Mesodermal cell (in vitro differentiated cells): ENCODE data around the gene RFNG.

Source experiments
- H3K27ac ChIP-seq: 2 replicates; pipeline ENCODE4 v1.7.0; 2013; ENCODE audit warnings: mild to moderate bottlenecking, low read depth, low read length, moderate library complexity; ENCODE audit not compliant: severe bottlenecking
- H3K36me3 ChIP-seq: 2 replicates; pipeline ENCODE4 v1.7.1; 2013; ENCODE audit warnings: mild to moderate bottlenecking, low read length, moderate library complexity; ENCODE audit not compliant: control insufficient read depth, insufficient read depth
- H3K4me1 ChIP-seq: one replicate; pipeline ENCODE4 v1.7.1; 2013; ENCODE audit warnings: mild to moderate bottlenecking, low read length; ENCODE audit not compliant: insufficient read depth, control insufficient read depth, poor library complexity, severe bottlenecking
- H3K4me3 ChIP-seq: 2 replicates; pipeline ENCODE4 v1.7.0; 2013; ENCODE audit warnings: low read length, control low read depth, mild to moderate bottlenecking; ENCODE audit not compliant: insufficient read depth, poor library complexity, severe bottlenecking; ENCODE audit errors: extremely low read depth
- H3K9me3 ChIP-seq: 2 replicates; pipeline ENCODE4 v1.7.1; 2013; ENCODE audit warnings: mild to moderate bottlenecking, low read length, moderate library complexity; ENCODE audit not compliant: control insufficient read depth
- WGBS, 2 experiments: methylation state at CpG; one replicate each; pipeline ENCODE4 v1.1.5; 2013; ENCODE audit warnings: missing lambda C conversion rate in 2 of 2; ENCODE audit not compliant: insufficient coverage in 2 of 2; 5-methylcytosine and 5-hydroxymethylcytosine counted together

RFNG gene

DNA sequence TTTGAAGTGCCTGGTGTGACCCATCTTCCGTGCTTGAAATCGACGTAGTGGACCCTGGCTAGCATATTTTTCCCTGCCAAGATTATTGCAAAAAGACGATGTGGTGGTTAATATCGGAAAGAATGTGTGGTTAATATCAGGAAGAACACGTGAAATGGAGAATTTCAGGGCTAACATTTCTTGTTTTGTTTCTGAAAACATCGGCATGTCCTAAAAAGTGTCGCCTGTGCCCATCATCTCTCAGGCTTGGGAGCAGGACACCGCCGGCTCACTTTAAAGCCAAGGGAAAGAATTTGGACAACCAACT is 13.8 kb downstream of the RFNG start:
- Histone ChIP-seq H3K27ac (peak overlapping the region; percentile 31), H3K4me1 (peaks cover 10% of the 10 kb centered on the region), H3K9me3 (no peaks in the 10 kb centered on the region), H3K4me3 (peak overlapping the region; percentile 59), H3K36me3 (peaks cover 20% of the 10 kb centered on the region)
- 31 to 37% methylated on average over 8 to 10 of the region's 10 CpGs for WGBS, 2 experiments

GRCh38 chr17:82037092-82037888 is 14.3 kb downstream of the RFNG start, which contains the start of gene DCXR:
TSS of gene DCXR (minus strand) at chr17:82037697. CDS start at chr17:82037682, 15 bp downstream.
- WGBS, 2 experiments: 0 to 1% methylated on average over 64 to 71 of the region's 92 CpGs
- Histone ChIP-seq H3K4me3 (peak within 1 kb of the TSS; percentile 59), H3K9me3 (no peaks in the 10 kb centered on the region)

DNA sequence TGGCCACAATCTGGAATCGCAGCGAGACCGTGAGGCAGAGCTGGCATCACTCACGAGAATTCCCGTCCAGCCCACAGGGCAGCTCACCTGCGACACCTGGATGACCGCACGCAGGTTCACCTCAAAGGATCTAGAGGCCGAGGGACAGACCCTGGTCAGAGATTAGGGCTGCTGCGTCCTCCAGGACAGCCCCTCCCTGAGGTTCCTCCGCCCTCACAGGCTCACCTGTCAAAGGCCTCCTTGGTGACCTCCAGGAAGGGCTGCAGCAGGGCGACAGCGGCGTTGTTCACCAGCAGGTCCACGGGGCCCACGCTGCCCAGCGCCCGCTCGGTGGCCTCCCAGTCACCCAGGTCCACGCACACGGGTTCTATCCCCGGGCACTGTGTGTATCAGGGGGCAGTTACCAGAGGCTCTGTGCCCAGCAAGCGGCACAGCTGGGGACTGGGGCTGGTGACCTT is 14.9 kb downstream of the RFNG start:
- H3K9me3 ChIP-seq: no peaks in the 10 kb centered on the region
- 64 to 71% methylated on average over 23 of the region's 23 CpGs for WGBS, 2 experiments
- H3K27ac ChIP-seq: peak overlapping the region; percentile 51
- H3K36me3 ChIP-seq: peaks cover 20% of the 10 kb centered on the region
- H3K4me3 ChIP-seq: peak overlapping the region; percentile 59
- peaks cover 16% of the 10 kb centered on the region for H3K4me1 ChIP-seq

More at GRCh38 chr17:82037092-82037888, 14.3 kb downstream of the RFNG start, which contains the start of gene DCXR:
- Histone ChIP-seq H3K4me1 (peaks cover 16% of the 10 kb centered on the region), H3K36me3 (peaks cover 20% of the 10 kb centered on the region), H3K27ac (peak within 1 kb of the TSS; percentile 87)

DNA sequence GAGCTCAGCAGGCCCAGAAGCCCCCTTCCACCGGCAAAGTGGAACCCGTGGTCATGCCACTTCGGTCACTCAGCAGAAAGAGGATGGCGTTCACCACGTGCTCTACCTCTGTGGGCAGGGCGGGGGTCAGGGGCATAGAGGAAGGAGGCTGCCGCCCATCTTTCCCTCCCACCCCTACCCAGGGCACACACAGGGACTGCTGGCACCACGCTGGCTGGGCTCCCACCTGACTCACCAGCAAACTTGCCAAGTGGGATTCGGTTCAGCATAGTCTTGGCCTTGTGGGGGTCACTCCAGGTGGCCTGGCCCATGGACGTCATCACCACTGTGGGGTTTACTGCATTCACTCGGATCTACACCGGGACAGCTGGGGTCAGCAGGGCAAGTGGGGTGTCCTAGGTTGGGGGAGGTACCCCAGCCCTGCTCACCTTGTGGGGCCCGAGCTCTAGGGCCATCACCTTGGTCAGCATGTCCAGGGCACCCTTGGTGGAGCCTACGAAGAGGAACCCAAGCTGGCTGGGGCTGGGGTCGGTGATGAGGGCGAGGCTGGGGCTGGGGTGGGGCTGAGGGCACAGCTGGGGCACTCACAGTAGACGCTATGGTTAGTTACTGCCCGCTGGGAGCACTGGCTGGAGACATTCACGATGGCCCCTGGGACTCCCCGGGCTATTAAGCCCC is 15.5 kb downstream of the RFNG start:
- peak overlapping the region; percentile 59 for H3K4me3 ChIP-seq
- no peaks in the 10 kb centered on the region for H3K9me3 ChIP-seq
- H3K4me1 ChIP-seq: peaks cover 16% of the 10 kb centered on the region
- 94 to 96% methylated on average over 13 to 18 of the region's 20 CpGs for WGBS, 2 experiments
- H3K27ac ChIP-seq: no peak overlapping the region
- peaks cover 20% of the 10 kb centered on the region for H3K36me3 ChIP-seq

GRCh38 chr17:82035488-82035887 is 16.1 kb downstream of the RFNG start:
- WGBS, 2 experiments: 89 to 94% methylated on average over 5 of the region's 8 CpGs
- Histone ChIP-seq H3K4me3 (no peak overlapping the region), H3K36me3 (peaks cover 20% of the 10 kb centered on the region), H3K9me3 (no peaks in the 10 kb centered on the region), H3K4me1 (peaks cover 16% of the 10 kb centered on the region), H3K27ac (no peak overlapping the region)

- peaks cover 20% of the 10 kb centered on the region for H3K36me3 ChIP-seq
- H3K4me1 ChIP-seq: peaks cover 16% of the 10 kb centered on the region
- H3K4me3 ChIP-seq: no peak overlapping the region
- 84 to 85% methylated on average over 19 of the region's 23 CpGs for WGBS, 2 experiments
- H3K27ac ChIP-seq: no peak overlapping the region
- H3K9me3 ChIP-seq: no peaks in the 10 kb centered on the region
These were observed 17.1 kb downstream of the RFNG start for GRCh38 chr17:82034371-82035011.

- WGBS, 2 experiments: 94 to 97% methylated on average over 20 to 29 of the region's 38 CpGs
- Histone ChIP-seq H3K4me3 (no peak overlapping the region), H3K36me3 (peaks cover 24% of the 10 kb centered on the region), H3K27ac (no peak overlapping the region), H3K9me3 (no peaks in the 10 kb centered on the region), H3K4me1 (peaks cover 16% of the 10 kb centered on the region)
These were observed 18.1 kb downstream of the RFNG start for GRCh38 chr17:82033359-82034085.

- no peak overlapping the region for H3K27ac ChIP-seq
- peaks cover 14% of the 10 kb centered on the region for H3K4me1 ChIP-seq
- H3K4me3 ChIP-seq: peak overlapping the region; percentile 54
- WGBS, 2 experiments: 10 to 11% methylated on average over 49 to 55 of the region's 59 CpGs
- H3K36me3 ChIP-seq: peaks cover 24% of the 10 kb centered on the region
- H3K9me3 ChIP-seq: no peaks in the 10 kb centered on the region
These were observed 19.6 kb downstream of the RFNG start for GRCh38 chr17:82031885-82032627.

GRCh38 chr17:82031303-82031884 is 20.2 kb downstream of the RFNG start, which contains the start of gene RAC3:
TSS of gene RAC3 (plus strand) at chr17:82031678. CDS start at chr17:82031762, 84 bp downstream.
- H3K27ac ChIP-seq: peak within 1 kb of the TSS; percentile 29
- peak within 1 kb of the TSS; percentile 54 for H3K4me3 ChIP-seq
- peaks cover 8% of the 10 kb centered on the region for H3K4me1 ChIP-seq
- H3K9me3 ChIP-seq: no peaks in the 10 kb centered on the region
- peaks cover 24% of the 10 kb centered on the region for H3K36me3 ChIP-seq
- WGBS, 2 experiments: 0 to 2% methylated on average over 17 to 23 of the region's 96 CpGs
